Psoas muscle (tissue), 8 donors: ENCODE measurements around the gene FAS. TPM values are rescaled to one million over a fixed set of nuclear protein-coding genes. Genes with fewer than 3 reads are reported as not detected.

ENCODE experiments used
- ATAC-seq, 4 donors: fragments of 200-7000 bp; cut with Tn5 transposase; one replicate each; pipeline ENCODE4 v1.9.1; 2020; ENCODE audit warnings: moderate library complexity in 3 of 4, mild to moderate bottlenecking in 2 of 4
- DNase-seq, 2 donors: peaks; one replicate each; pipeline ENCODE4 v3.0.0-alpha.2; 2020
- H3K27ac ChIP-seq: fragments of 200-600 bp; one replicate; pipeline ENCODE4 v1.8.0; 2022
- H3K27me3 ChIP-seq, 3 donors: fragments of 200-600 bp in 1 of 3; one replicate each; pipeline versions ENCODE4 v1.6.1 to v1.8.0; 2013 to 2022; ENCODE audit warnings: low read length in 2 of 3, mild to moderate bottlenecking in 2 of 3, moderate library complexity in 1 of 3; ENCODE audit not compliant: insufficient read depth in 3 of 3
- H3K36me3 ChIP-seq, 2 donors: fragments of 200-600 bp in 1 of 2; one replicate each; pipeline versions ENCODE4 v1.6.1 to v1.8.0; 2013 to 2022; ENCODE audit warnings: low read depth in 1 of 2, mild to moderate bottlenecking in 1 of 2, moderate library complexity in 1 of 2; ENCODE audit not compliant: insufficient read depth in 1 of 2
- H3K4me1 ChIP-seq: fragments of 200-600 bp; one replicate; pipeline ENCODE4 v1.8.0; 2022
- H3K4me3 ChIP-seq: fragments of 200-600 bp; one replicate; pipeline ENCODE4 v1.8.0; 2022; ENCODE audit warnings: mild to moderate bottlenecking
- H3K9me3 ChIP-seq: fragments of 200-600 bp; one replicate; pipeline ENCODE4 v1.8.0; 2022
- CTCF ChIP-seq: fragments of 200-600 bp; IDR thresholded peaks from one replicate; pipeline ENCODE4 v1.8.0; 2022; ENCODE audit warnings: antibody characterized with exemption
- WGBS, 3 donors: extraction: QIAGEN DNeasy Blood & Tissue Kit; methylation state at CpG; one replicate each; pipeline versions ENCODE4 v1.1.6 to v1.1.7; 2013; 5-methylcytosine and 5-hydroxymethylcytosine counted together
- intact Hi-C, 2 donors: fragments of 100-400 bp; cut with DNase I; formaldehyde crosslinking; loops; one replicate each; pipeline versions ENCODE4 v1.11.0 to v1.14.2; 2022
- polyA plus RNA-seq, 3 donors: library from polyadenylated mRNA; stranded (reverse); fragments of 200-250 nt; gene quantifications; one replicate each; pipeline ENCODE4 v1.2.3, GENCODE V29; 2013
- total RNA-seq, 4 donors: library from RNA; stranded (reverse); fragmentation: NEBNext Ultra II Directional in 2 of 4; extraction: Animal tissue kit (Norgen Biotek cat#: 25700) in 2 of 4; gene quantifications; one replicate each; pipeline versions ENCODE4 v1.2.1 to v1.2.4, GENCODE V29; 2021 to 2023
- donor health status: healthy with polysubstance abuse.
- donor health status: DM: no; HTN: no; CAD: no; lungs with moderate emphysema.
- donor health status: Bipolar disorder and iron deficiency.
- donor health status: healthy.
- donor health status: DM: yes; HTN: yes; CAD: no.
- donor health status: DM: no; HTN: no; CAD: no.
- donor health status: DM: no; HTN: no; CAD: no.
- donor health status: DM: yes; HTN: yes; CAD: no.

FAS gene
- total and polyA plus RNA-seq, 7 donors = 1.1 to 3.8 (median 1.6) TPM

GRCh38 chr10:88987243-88987725, 3.3 kb upstream of the FAS start:
- ATAC-seq (no peak), DNase-seq (no peak)
- H3K4me1 ChIP-seq = no peaks in the 10 kb centered on the region
- TF ChIP-seq CTCF = no peak
- H3K27ac ChIP-seq = no peak overlapping the region
- intact Hi-C loops = loop anchor here in 1 of 2 donors (5.0 kb wide), 1 partner anchor 150 kb away; no protein-coding TSS in a partner anchor
- H3K27me3 ChIP-seq = no peaks in the 10 kb centered on the region
- H3K36me3 ChIP-seq = no peaks in the 10 kb centered on the region
- no peak overlapping the region for H3K4me3 ChIP-seq
- no peaks in the 10 kb centered on the region for H3K9me3 ChIP-seq

GRCh38 chr10:88987840-88988239, 2.8 kb upstream of the FAS start:
- intact Hi-C loops = loop anchor here in 1 of 2 donors (2.0 to 5.0 kb wide), 2 partner anchors 53 to 151 kb away; no protein-coding TSS in a partner anchor
- no peaks in the 10 kb centered on the region for H3K36me3 ChIP-seq
- ATAC-seq = no peak
- H3K4me1 ChIP-seq = no peaks in the 10 kb centered on the region
- no peak for TF ChIP-seq CTCF
- H3K9me3 ChIP-seq = no peaks in the 10 kb centered on the region
- no peak overlapping the region for H3K27ac ChIP-seq
- no peaks in the 10 kb centered on the region for H3K27me3 ChIP-seq
- 47 to 83% (median 54%) methylated on average over 2 of the region's 2 CpGs for WGBS, 3 donors
- H3K4me3 ChIP-seq = no peak overlapping the region
- DNase-seq = no peak

DNA sequence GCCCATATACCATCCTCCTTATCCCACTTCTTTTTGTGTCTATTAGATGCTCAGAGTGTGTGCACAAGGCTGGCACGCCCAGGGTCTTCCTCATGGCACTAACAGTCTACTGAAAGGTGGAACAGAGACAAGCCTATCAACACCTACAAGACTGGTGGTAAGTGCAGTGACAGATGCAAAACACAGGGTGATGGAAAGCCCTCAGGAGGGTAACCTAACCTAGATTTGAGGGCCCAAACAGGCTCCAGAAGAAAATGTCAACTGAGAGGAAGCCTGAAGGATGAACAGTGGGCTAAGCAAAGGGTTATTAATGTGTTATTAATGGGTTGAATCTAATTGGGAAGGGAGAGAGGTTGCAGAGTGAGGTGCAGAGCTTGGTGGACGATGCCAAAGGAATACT, 1.2 kb upstream of the FAS start:
- no peak for ATAC-seq
- Histone ChIP-seq H3K9me3 (no peaks in the 10 kb centered on the region), H3K4me3 (peak overlapping the region; percentile 92), H3K36me3 (no peaks in the 10 kb centered on the region), H3K27ac (peak overlapping the region; percentile 79), H3K27me3 (no peaks in the 10 kb centered on the region), H3K4me1 (peaks cover 1% of the 10 kb centered on the region)
- DNase-seq = no peak
- 47 to 64% (median 60%) methylated on average over 2 of the region's 2 CpGs for WGBS, 3 donors
- intact Hi-C loops = loop anchor here in 1 of 2 donors (2.0 to 5.0 kb wide), 2 partner anchors 55 to 152 kb away; no protein-coding TSS in a partner anchor
- TF ChIP-seq CTCF = no peak

GRCh38 chr10:88989824-88990383, 694 bp upstream of the FAS start:
- DNase-seq (peak in 1 of 2 donors; percentile 47), ATAC-seq (peak; percentile 33 to 52 (median 44))
- peak overlapping the region; percentile 79 for H3K27ac ChIP-seq
- no peaks in the 10 kb centered on the region for H3K27me3 ChIP-seq
- H3K4me1 ChIP-seq = peaks cover 4% of the 10 kb centered on the region
- H3K36me3 ChIP-seq = no peaks in the 10 kb centered on the region
- peak overlapping the region; percentile 92 for H3K4me3 ChIP-seq
- WGBS, 3 donors = 18 to 36% (median 23%) methylated on average over 8 of the region's 8 CpGs
- no peak for TF ChIP-seq CTCF
- no peaks in the 10 kb centered on the region for H3K9me3 ChIP-seq
- intact Hi-C loops = loop anchor here in 1 of 2 donors (2.0 to 5.0 kb wide), 2 partner anchors 55 to 153 kb away; no protein-coding TSS in a partner anchor
